HEK293 (cell line): ENCODE data around the gene SULT4A1.

ENCODE experiments used
- BCL11A ChIP-seq: fragments of 450-650 bp; formaldehyde crosslinking; IDR thresholded peaks from 2 replicates; pipeline ENCODE4 v1.5.1; 2016; ENCODE audit warnings: low read depth, missing biosample characterization, missing genetic modification characterization
- EGR2 ChIP-seq: fragments of 450-650 bp; formaldehyde crosslinking; IDR thresholded peaks from 2 replicates; pipeline ENCODE4 v1.5.1; 2016; ENCODE audit warnings: low read depth, missing biosample characterization, missing genetic modification characterization
- ELK4 ChIP-seq: IDR thresholded peaks from 2 replicates; pipeline ENCODE4 v1.6.1; 2011; ENCODE audit warnings: mild to moderate bottlenecking, low read depth, low read length, borderline replicate concordance
- KLF8 ChIP-seq: fragments of 450-650 bp; formaldehyde crosslinking; IDR thresholded peaks from 2 replicates; pipeline ENCODE4 v1.5.1; 2016; ENCODE audit warnings: missing biosample characterization, missing genetic modification characterization
- MEIS1 ChIP-seq: sonication (generic); formaldehyde crosslinking; IDR thresholded peaks from 2 replicates; pipeline ENCODE4 v1.8.1; 2022; ENCODE audit warnings: missing genetic modification reagents, mild to moderate bottlenecking, borderline replicate concordance
- PRDM10 ChIP-seq: fragments of 450-650 bp; formaldehyde crosslinking; IDR thresholded peaks from 2 replicates; pipeline ENCODE4 v1.5.1; 2016; ENCODE audit warnings: missing biosample characterization, missing genetic modification characterization
- SALL2 ChIP-seq: fragments of 450-650 bp; formaldehyde crosslinking; IDR thresholded peaks from 2 replicates; pipeline ENCODE4 v1.5.0; 2017; ENCODE audit warnings: missing biosample characterization, mild to moderate bottlenecking, missing genetic modification characterization, borderline replicate concordance
- ZBTB48 ChIP-seq: fragments of 450-650 bp; formaldehyde crosslinking; IDR thresholded peaks from 2 replicates; pipeline ENCODE4 v1.5.1; 2016; ENCODE audit warnings: missing biosample characterization, missing genetic modification characterization
- ZNF114 ChIP-seq: fragments of 450-650 bp; formaldehyde crosslinking; IDR thresholded peaks from 2 replicates; pipeline ENCODE4 v1.5.0; 2017; ENCODE audit warnings: missing biosample characterization, missing genetic modification characterization
- ZNF175 ChIP-seq: fragments of 450-650 bp; formaldehyde crosslinking; IDR thresholded peaks from 2 replicates; pipeline ENCODE4 v1.5.1; 2016; ENCODE audit warnings: missing biosample characterization, missing genetic modification characterization
- ZNF19 ChIP-seq: fragments of 450-650 bp; formaldehyde crosslinking; IDR thresholded peaks from 2 replicates; pipeline ENCODE4; 2016; ENCODE audit warnings: missing biosample characterization, missing genetic modification characterization, low read depth
- ZNF26 ChIP-seq: fragments of 450-650 bp; formaldehyde crosslinking; IDR thresholded peaks from 2 replicates; pipeline ENCODE4 v1.5.1; 2016; ENCODE audit warnings: missing biosample characterization, missing genetic modification characterization
- ZNF350 ChIP-seq: fragments of 450-650 bp; formaldehyde crosslinking; IDR thresholded peaks from 2 replicates; pipeline ENCODE4 v1.5.0; 2017; ENCODE audit warnings: missing biosample characterization, mild to moderate bottlenecking, missing genetic modification characterization
- ZNF391 ChIP-seq: fragments of 450-650 bp; formaldehyde crosslinking; IDR thresholded peaks from 2 replicates; pipeline ENCODE4 v1.5.1; 2016; ENCODE audit warnings: low read depth, missing biosample characterization, missing genetic modification characterization, borderline replicate concordance
- ZNF488 ChIP-seq: fragments of 450-650 bp; formaldehyde crosslinking; IDR thresholded peaks from 2 replicates; pipeline ENCODE4 v1.5.1; 2016; ENCODE audit warnings: missing biosample characterization, missing genetic modification characterization
- ZNF585B ChIP-seq: fragments of 450-650 bp; formaldehyde crosslinking; IDR thresholded peaks from 2 replicates; pipeline ENCODE4 v1.5.1; 2016; ENCODE audit warnings: missing biosample characterization, missing genetic modification characterization
- ZNF596 ChIP-seq: fragments of 450-650 bp; IDR thresholded peaks from 2 replicates; pipeline ENCODE4 v1.5.0; 2018; ENCODE audit warnings: missing biosample characterization, mild to moderate bottlenecking, missing genetic modification characterization, moderate library complexity
- ZNF600 ChIP-seq: fragments of 450-650 bp; formaldehyde crosslinking; IDR thresholded peaks from 2 replicates; pipeline ENCODE4 v1.5.1; 2016; ENCODE audit warnings: missing biosample characterization, missing genetic modification characterization
- ZNF621 ChIP-seq: fragments of 450-650 bp; formaldehyde crosslinking; IDR thresholded peaks from 2 replicates; pipeline ENCODE4 v1.5.1; 2017; ENCODE audit warnings: missing biosample characterization, missing genetic modification characterization
- ZNF747 ChIP-seq: fragments of 450-650 bp; formaldehyde crosslinking; IDR thresholded peaks from 2 replicates; pipeline ENCODE4 v1.5.1; 2016; ENCODE audit warnings: missing biosample characterization, missing genetic modification characterization
- ZSCAN23 ChIP-seq: fragments of 450-650 bp; formaldehyde crosslinking; IDR thresholded peaks from 2 replicates; pipeline ENCODE4 v1.5.1; 2016; ENCODE audit warnings: missing biosample characterization, missing genetic modification characterization
- TF ChIP-seq, protein P1 (sequence below): fragments of 450-650 bp; formaldehyde crosslinking; IDR thresholded peaks from 2 replicates; pipeline ENCODE4 v1.5.1; 2016; ENCODE audit warnings: missing biosample characterization, missing genetic modification characterization
- TF ChIP-seq, protein P2 (sequence below): fragments of 450-650 bp; formaldehyde crosslinking; IDR thresholded peaks from 2 replicates; pipeline ENCODE4 v1.5.1; 2016; ENCODE audit warnings: missing biosample characterization, missing genetic modification characterization
- TF ChIP-seq, protein P3 (sequence below): fragments of 450-650 bp; formaldehyde crosslinking; IDR thresholded peaks from 2 replicates; pipeline ENCODE4 v1.5.1; 2016; ENCODE audit warnings: missing biosample characterization, missing genetic modification characterization

SULT4A1 gene

GRCh38 chr22:43812149-43812842 lies 50.0 kb downstream of the SULT4A1 start, which contains the start of gene EFCAB6 (continued):
- TF ChIP-seq ZNF175 (tag by site-specific recombination) (no peak), SALL2 (tag by site-specific recombination) (no peak), ZNF114 (tag by site-specific recombination) (no peak), ZNF596 (tag by site-specific recombination) (no peak), KLF8 (tag by site-specific recombination) (no peak), ZBTB48 (peak; percentile 18; the same call in 1 of the 2 replicates), PRDM10 (no peak), ZNF747 (no peak), EGR2 (tag by site-specific recombination) (peak; percentile 52; the same call in 1 of the 2 replicates), MEIS1 (CRISPR knock-in tag) (no peak), ELK4 (no peak), ZNF19 (tag by site-specific recombination) (no peak), ZSCAN23 (no peak), BCL11A (tag by site-specific recombination) (no peak), ZNF350 (no peak), ZNF488 (tag by site-specific recombination) (no peak), ZNF600 (tag by site-specific recombination) (no peak), ZNF26 (tag by site-specific recombination) (no peak), ZNF391 (no peak), ZNF585B (no peak), ZNF621 (tag by site-specific recombination) (no peak)
- TF ChIP-seq, protein P1, sequence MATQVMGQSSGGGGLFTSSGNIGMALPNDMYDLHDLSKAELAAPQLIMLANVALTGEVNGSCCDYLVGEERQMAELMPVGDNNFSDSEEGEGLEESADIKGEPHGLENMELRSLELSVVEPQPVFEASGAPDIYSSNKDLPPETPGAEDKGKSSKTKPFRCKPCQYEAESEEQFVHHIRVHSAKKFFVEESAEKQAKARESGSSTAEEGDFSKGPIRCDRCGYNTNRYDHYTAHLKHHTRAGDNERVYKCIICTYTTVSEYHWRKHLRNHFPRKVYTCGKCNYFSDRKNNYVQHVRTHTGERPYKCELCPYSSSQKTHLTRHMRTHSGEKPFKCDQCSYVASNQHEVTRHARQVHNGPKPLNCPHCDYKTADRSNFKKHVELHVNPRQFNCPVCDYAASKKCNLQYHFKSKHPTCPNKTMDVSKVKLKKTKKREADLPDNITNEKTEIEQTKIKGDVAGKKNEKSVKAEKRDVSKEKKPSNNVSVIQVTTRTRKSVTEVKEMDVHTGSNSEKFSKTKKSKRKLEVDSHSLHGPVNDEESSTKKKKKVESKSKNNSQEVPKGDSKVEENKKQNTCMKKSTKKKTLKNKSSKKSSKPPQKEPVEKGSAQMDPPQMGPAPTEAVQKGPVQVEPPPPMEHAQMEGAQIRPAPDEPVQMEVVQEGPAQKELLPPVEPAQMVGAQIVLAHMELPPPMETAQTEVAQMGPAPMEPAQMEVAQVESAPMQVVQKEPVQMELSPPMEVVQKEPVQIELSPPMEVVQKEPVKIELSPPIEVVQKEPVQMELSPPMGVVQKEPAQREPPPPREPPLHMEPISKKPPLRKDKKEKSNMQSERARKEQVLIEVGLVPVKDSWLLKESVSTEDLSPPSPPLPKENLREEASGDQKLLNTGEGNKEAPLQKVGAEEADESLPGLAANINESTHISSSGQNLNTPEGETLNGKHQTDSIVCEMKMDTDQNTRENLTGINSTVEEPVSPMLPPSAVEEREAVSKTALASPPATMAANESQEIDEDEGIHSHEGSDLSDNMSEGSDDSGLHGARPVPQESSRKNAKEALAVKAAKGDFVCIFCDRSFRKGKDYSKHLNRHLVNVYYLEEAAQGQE (tag by site-specific recombination), result no peak
- TF ChIP-seq, protein P2, sequence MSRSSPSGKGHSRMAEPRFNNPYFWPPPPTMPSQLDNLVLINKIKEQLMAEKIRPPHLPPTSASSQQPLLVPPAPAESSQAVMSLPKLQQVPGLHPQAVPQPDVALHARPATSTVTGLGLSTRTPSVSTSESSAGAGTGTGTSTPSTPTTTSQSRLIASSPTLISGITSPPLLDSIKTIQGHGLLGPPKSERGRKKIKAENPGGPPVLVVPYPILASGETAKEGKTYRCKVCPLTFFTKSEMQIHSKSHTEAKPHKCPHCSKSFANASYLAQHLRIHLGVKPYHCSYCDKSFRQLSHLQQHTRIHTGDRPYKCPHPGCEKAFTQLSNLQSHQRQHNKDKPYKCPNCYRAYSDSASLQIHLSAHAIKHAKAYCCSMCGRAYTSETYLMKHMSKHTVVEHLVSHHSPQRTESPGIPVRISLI, result no peak
- TF ChIP-seq, protein P3, sequence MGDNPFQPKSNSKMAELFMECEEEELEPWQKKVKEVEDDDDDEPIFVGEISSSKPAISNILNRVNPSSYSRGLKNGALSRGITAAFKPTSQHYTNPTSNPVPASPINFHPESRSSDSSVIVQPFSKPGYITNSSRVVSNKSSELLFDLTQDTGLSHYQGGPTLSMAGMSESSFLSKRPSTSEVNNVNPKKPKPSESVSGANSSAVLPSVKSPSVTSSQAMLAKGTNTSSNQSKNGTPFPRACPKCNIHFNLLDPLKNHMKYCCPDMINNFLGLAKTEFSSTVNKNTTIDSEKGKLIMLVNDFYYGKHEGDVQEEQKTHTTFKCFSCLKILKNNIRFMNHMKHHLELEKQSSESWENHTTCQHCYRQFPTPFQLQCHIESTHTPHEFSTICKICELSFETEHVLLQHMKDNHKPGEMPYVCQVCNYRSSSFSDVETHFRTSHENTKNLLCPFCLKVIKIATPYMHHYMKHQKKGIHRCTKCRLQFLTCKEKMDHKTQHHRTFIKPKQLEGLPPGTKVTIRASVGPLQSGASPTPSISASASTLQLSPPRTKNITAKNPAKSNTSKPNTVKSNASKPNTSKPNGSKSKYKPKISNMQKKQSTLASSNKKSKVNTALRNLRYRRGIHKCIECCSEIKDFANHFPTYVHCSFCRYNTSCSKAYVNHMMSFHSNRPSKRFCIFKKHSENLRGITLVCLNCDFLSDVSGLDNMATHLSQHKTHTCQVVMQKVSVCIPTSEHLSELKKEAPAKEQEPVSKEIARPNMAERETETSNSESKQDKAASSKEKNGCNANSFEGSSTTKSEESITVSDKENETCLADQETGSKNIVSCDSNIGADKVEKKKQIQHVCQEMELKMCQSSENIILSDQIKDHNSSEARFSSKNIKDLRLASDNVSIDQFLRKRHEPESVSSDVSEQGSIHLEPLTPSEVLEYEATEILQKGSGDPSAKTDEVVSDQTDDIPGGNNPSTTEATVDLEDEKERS, result no peak
